K562 (cell line): Measurements from ENCODE around the gene TMEM86B. TPM values are rescaled to one million over a fixed set of nuclear protein-coding genes. Genes with fewer than 3 reads are reported as not detected.
A peak's percentile ranks its signal among the peaks of the same experiment; 100 is the strongest.

Source experiments
- IRF1 ChIP-seq: sonication (generic); formaldehyde crosslinking; IDR thresholded peaks from 2 replicates; pipeline ENCODE4 v1.8.0; 2022; ENCODE audit warnings: missing genetic modification reagents, mild to moderate bottlenecking, borderline replicate concordance
- JUN ChIP-seq, 2 experiments: sonication (generic) in 1 of 2; formaldehyde crosslinking in 1 of 2; IDR thresholded peaks; 2 replicates each; pipeline versions ENCODE4 v1.6.1 to v1.8.0; 2012 to 2022; ENCODE audit warnings: borderline replicate concordance in 2 of 2, mild to moderate bottlenecking in 2 of 2, improper control_type of control experiment in 1 of 2, low read depth in 1 of 2, low read length in 1 of 2, missing genetic modification reagents in 1 of 2
- JUND ChIP-seq, 2 experiments: IDR thresholded peaks; 2 replicates in 1 of 2; 3 replicates in 1 of 2; pipeline ENCODE4 v1.6.1; 2011; ENCODE audit warnings: borderline replicate concordance in 2 of 2, low read depth in 2 of 2, low read length in 2 of 2, improper control_type of control experiment in 1 of 2, missing biosample characterization in 1 of 2, missing genetic modification characterization in 1 of 2, missing genetic modification reagents in 1 of 2
- REST ChIP-seq, 2 experiments: fragments of 450-650 bp; formaldehyde crosslinking in 1 of 2; IDR thresholded peaks; 2 replicates each; pipeline versions ENCODE4 v1.4.0 to v1.6.1; 2014 to 2020; ENCODE audit warnings: mild to moderate bottlenecking in 2 of 2, borderline replicate concordance in 1 of 2, low read depth in 1 of 2
- ZNF143 ChIP-seq: sonication (generic); formaldehyde crosslinking; IDR thresholded peaks from 2 replicates; pipeline ENCODE4 v1.9.0; 2022; ENCODE audit warnings: mild to moderate bottlenecking, missing genetic modification reagents
- polyA plus RNA-seq, 8 experiments: library from polyadenylated mRNA; depleted of rRNA in 4 of 8; stranded (reverse) in 5 of 8; unstranded in 3 of 8; fragments of >200 nt; fragmentation: Nextera tagmentation in 2 of 8; fragmentation: Illumina TruSeq in 1 of 8; extraction: Ambion mirVana in 2 of 8; extraction: Trizol in 1 of 8; gene quantifications; 2 replicates each; pipeline versions ENCODE4 v1.2.1 to v1.2.3, GENCODE V29; 2011 to 2014; ENCODE audit warnings: inconsistent platforms in 1 of 8, missing spikeins in 1 of 8
- total RNA-seq, 7 experiments: library from RNA; depleted of rRNA in 6 of 7; stranded (reverse); fragments of >200 nt in 6 of 7; fragmentation: Illumina TruSeq in 2 of 7; extraction: Trizol in 2 of 7; gene quantifications; 2 replicates each; pipeline versions ENCODE4 v1.2.1 to v1.2.3, GENCODE V29; 2011 to 2021; ENCODE audit warnings: low replicate concordance in 1 of 7
- TF ChIP-seq, protein P1 (sequence below), 2 experiments: fragments of 450-650 bp in 1 of 2; sonication (generic) in 1 of 2; formaldehyde crosslinking in 1 of 2; IDR thresholded peaks in 1 of 2; conservative IDR thresholded peaks in 1 of 2; 2 replicates each; pipeline versions ENCODE4 v1.6.1 to v1.8.1; 2016 to 2023; ENCODE audit warnings: mild to moderate bottlenecking in 2 of 2, moderate library complexity in 2 of 2, inconsistent platforms in 1 of 2, missing genetic modification reagents in 1 of 2
- TF ChIP-seq, protein P2 (sequence below): fragments of 200-800 bp; sonication (Bioruptor generic); IDR thresholded peaks from 2 replicates; pipeline ENCODE4 v1.6.1; 2017; ENCODE audit warnings: missing genetic modification characterization, missing compliant biosample characterization
- TF ChIP-seq, protein P3 (sequence below): fragments of 450-650 bp; IDR thresholded peaks from 2 replicates; pipeline ENCODE4 v1.7.1; 2018; ENCODE audit warnings: mild to moderate bottlenecking, low read depth; ENCODE audit not compliant: partially characterized antibody

Gene TMEM86B
- total and polyA plus RNA-seq, 9 of the 15 experiments (the other 6 are each of a cell fraction or from before 2014, with no cell fraction given) = 0.28 to 7.9 (median 2.1) TPM

DNA sequence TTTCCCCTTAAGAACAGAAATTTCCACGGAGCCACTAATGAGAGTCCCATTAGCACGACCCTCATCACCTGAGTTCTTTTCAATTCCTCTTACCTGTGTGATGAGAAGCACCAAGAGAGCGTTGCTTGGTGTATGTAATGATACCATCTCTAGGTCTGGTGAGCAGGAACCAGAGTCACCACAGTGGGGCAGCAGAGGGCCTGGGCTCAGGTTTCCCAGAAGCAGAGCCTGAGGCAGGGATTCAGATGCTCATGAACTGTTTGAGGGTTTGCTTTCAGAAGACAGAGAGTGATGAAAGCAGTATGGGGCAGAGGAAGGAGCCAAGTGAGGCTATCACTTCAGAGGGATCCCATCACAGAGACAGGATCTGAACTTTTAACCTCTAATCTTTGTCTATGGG lies 16.1 kb downstream of the TMEM86B start (continued):
- TF ChIP-seq, protein P1, sequence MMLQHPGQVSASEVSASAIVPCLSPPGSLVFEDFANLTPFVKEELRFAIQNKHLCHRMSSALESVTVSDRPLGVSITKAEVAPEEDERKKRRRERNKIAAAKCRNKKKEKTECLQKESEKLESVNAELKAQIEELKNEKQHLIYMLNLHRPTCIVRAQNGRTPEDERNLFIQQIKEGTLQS (IDR thresholded peaks at IDR 0.05) = peak; percentile 12; the same call in 1 of the 2 replicates
- TF ChIP-seq, protein P1 (CRISPR knock-in tag; conservative IDR thresholded peaks at IDR 0.05) = no peak
- TF ChIP-seq JUND (IDR thresholded peaks at IDR 0.05; ENCODE audit: borderline replicate concordance, low read depth, low read length) = peak; percentile 59
- peak; percentile 46; the same call in 1 of the 3 replicates for TF ChIP-seq JUND (tag; IDR thresholded peaks at IDR 0.05; ENCODE audit: borderline replicate concordance, low read depth, low read length)
- TF ChIP-seq, protein P2, sequence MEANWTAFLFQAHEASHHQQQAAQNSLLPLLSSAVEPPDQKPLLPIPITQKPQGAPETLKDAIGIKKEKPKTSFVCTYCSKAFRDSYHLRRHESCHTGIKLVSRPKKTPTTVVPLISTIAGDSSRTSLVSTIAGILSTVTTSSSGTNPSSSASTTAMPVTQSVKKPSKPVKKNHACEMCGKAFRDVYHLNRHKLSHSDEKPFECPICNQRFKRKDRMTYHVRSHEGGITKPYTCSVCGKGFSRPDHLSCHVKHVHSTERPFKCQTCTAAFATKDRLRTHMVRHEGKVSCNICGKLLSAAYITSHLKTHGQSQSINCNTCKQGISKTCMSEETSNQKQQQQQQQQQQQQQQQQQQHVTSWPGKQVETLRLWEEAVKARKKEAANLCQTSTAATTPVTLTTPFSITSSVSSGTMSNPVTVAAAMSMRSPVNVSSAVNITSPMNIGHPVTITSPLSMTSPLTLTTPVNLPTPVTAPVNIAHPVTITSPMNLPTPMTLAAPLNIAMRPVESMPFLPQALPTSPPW (CRISPR knock-in tag) = no peak
- peak; percentile 52; the same call in 1 of the 2 replicates for TF ChIP-seq ZNF143 (CRISPR knock-in tag)
- TF ChIP-seq JUN (IDR thresholded peaks at IDR 0.05; ENCODE audit: borderline replicate concordance, low read depth, low read length) = no peak
- no peak for TF ChIP-seq JUN (CRISPR knock-in tag; IDR thresholded peaks at IDR 0.05; ENCODE audit: borderline replicate concordance)
- TF ChIP-seq IRF1 (CRISPR knock-in tag) = no peak
- TF ChIP-seq, protein P3, sequence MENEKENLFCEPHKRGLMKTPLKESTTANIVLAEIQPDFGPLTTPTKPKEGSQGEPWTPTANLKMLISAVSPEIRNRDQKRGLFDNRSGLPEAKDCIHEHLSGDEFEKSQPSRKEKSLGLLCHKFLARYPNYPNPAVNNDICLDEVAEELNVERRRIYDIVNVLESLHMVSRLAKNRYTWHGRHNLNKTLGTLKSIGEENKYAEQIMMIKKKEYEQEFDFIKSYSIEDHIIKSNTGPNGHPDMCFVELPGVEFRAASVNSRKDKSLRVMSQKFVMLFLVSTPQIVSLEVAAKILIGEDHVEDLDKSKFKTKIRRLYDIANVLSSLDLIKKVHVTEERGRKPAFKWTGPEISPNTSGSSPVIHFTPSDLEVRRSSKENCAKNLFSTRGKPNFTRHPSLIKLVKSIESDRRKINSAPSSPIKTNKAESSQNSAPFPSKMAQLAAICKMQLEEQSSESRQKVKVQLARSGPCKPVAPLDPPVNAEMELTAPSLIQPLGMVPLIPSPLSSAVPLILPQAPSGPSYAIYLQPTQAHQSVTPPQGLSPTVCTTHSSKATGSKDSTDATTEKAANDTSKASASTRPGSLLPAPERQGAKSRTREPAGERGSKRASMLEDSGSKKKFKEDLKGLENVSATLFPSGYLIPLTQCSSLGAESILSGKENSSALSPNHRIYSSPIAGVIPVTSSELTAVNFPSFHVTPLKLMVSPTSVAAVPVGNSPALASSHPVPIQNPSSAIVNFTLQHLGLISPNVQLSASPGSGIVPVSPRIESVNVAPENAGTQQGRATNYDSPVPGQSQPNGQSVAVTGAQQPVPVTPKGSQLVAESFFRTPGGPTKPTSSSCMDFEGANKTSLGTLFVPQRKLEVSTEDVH = peak; percentile 50
- TF ChIP-seq REST (IDR thresholded peaks at IDR 0.05; ENCODE audit: borderline replicate concordance) = peak; percentile 86
- no peak for TF ChIP-seq REST (CRISPR knock-in tag; IDR thresholded peaks at IDR 0.05; ENCODE audit: low read depth)
